NT2/D1 (cell line): Measurements from ENCODE around the gene BIN1.

Experiments used
- SUZ12 ChIP-seq: IDR thresholded peaks from 2 replicates; pipeline ENCODE4 v1.6.1; 2011; ENCODE audit not compliant: insufficient read length, insufficient read depth; ENCODE audit errors: extremely low read depth
- YY1 ChIP-seq: IDR thresholded peaks from 2 replicates; pipeline ENCODE4 v1.6.1; 2011; ENCODE audit not compliant: insufficient read length, insufficient read depth
- ZNF274 ChIP-seq: IDR thresholded peaks from 2 replicates; pipeline ENCODE4 v1.6.1; 2011; ENCODE audit warnings: mild to moderate bottlenecking, low read depth, low read length

GRCh38 chr2:127034051-127034450 is 72.9 kb downstream of the BIN1 start:
- TF ChIP-seq ZNF274 (no peak), SUZ12 (no peak), YY1 (no peak)
